ENCODE data around the gene FOXO6. TPM values are rescaled to one million over a fixed set of nuclear protein-coding genes. Genes with fewer than 3 reads are reported as not detected.
A peak's percentile ranks its signal among the peaks of the same experiment; 100 is the strongest.

The FOXO6 gene
- total and polyA plus RNA-seq, 8 donors, result 0.63 to 2.8 (median 1.9) TPM

- TF ChIP-seq CTCF (IDR thresholded peaks at IDR 0.05), result no peak
- intact Hi-C loops (cut with DNase I), result loop anchor here in 1 of 2 donors (5.0 kb wide), 2 partner anchors 148 to 163 kb away; no protein-coding TSS in a partner anchor
These were observed 68.8 kb downstream of the FOXO6 start for GRCh38 chr1:41430069-41430468.

GRCh38 chr1:41430582-41430981 is 69.3 kb downstream of the FOXO6 start:
- peaks cover 0 to 11% of the 10 kb centered on the region in 2 donors for H3K27me3 ChIP-seq
- no peak overlapping the region for H3K4me3 ChIP-seq
- DNase-seq, result no peak
- ATAC-seq, result no peak
- no peak for TF ChIP-seq CTCF (IDR thresholded peaks at IDR 0.05)
- H3K9me3 ChIP-seq, result no peaks in the 10 kb centered on the region
- intact Hi-C loops (cut with DNase I), result loop anchor here in 1 of 2 donors (5.0 kb wide), 2 partner anchors 148 to 163 kb away; no protein-coding TSS in a partner anchor
- no peak overlapping the region for H3K27ac ChIP-seq
- H3K4me1 ChIP-seq, result peaks cover 13 to 34% of the 10 kb centered on the region in 2 donors
- no peaks in the 10 kb centered on the region for H3K36me3 ChIP-seq

More at GRCh38 chr1:41430069-41430468, 68.8 kb downstream of the FOXO6 start:
- H3K27ac ChIP-seq, result no peak overlapping the region
- ATAC-seq (no peak), DNase-seq (no peak)
- H3K4me3 ChIP-seq, result no peak overlapping the region
- no peaks in the 10 kb centered on the region for H3K36me3 ChIP-seq
- peaks cover 0 to 6% of the 10 kb centered on the region in 2 donors for H3K27me3 ChIP-seq
- H3K9me3 ChIP-seq, result no peaks in the 10 kb centered on the region
- H3K4me1 ChIP-seq, result peaks cover 13 to 34% of the 10 kb centered on the region in 2 donors

- peaks cover 0 to 22% of the 10 kb centered on the region in 2 donors for H3K27me3 ChIP-seq
- TF ChIP-seq CTCF (IDR thresholded peaks at IDR 0.05), result no peak
- intact Hi-C loops (cut with DNase I), result loop anchor here in 1 of 2 donors (5.0 kb wide), 2 partner anchors 149 to 164 kb away; no protein-coding TSS in a partner anchor
- peaks cover 13 to 34% of the 10 kb centered on the region in 2 donors for H3K4me1 ChIP-seq
- peak overlapping the region; percentile 33 to 53 for H3K27ac ChIP-seq
- H3K36me3 ChIP-seq, result no peaks in the 10 kb centered on the region
- no peak for DNase-seq
- H3K9me3 ChIP-seq, result no peaks in the 10 kb centered on the region
- ATAC-seq, result no peak
- H3K4me3 ChIP-seq, result no peak overlapping the region
These were observed 70.5 kb downstream of the FOXO6 start for GRCh38 chr1:41431490-41432350.

Other genes with a start within 250 kb of the FOXO6 start
- 10 to 100 TPM; 27.8 to 30.8 TPM for gene SCMH1, start 119.1 kb upstream of the FOXO6 start, total RNA-seq
- 10 to 100 TPM; 42.8 to 56.1 (median 46.0) TPM for gene SCMH1, start 119.1 kb upstream of the FOXO6 start, polyA plus RNA-seq (ENCODE audit: insufficient read length in 6 of 6)
- gene EDN2, start 123.2 kb downstream of the FOXO6 start, total RNA-seq, result 1 to 10 TPM in 1 of 2 donors, not detected in 1; 4.0 TPM
- under 1 TPM; 0.22 to 0.84 (median 0.34) TPM for gene EDN2, start 123.2 kb downstream of the FOXO6 start, polyA plus RNA-seq (ENCODE audit: insufficient read length in 6 of 6)

All from left lung (tissue), 10 donors.